Endodermal cell (in vitro differentiated cells): Measurements from ENCODE around the gene PRKCE. TPM values are rescaled to one million over a fixed set of nuclear protein-coding genes. Genes with fewer than 3 reads are reported as not detected.

Source experiments
- DNase-seq: peaks from one replicate; pipeline ENCODE4 v3.0.0-alpha.2; 2017
- H3K27ac ChIP-seq: 2 replicates; pipeline ENCODE4 v1.5.1; 2013; ENCODE audit warnings: mild to moderate bottlenecking, low read depth, low read length, moderate library complexity
- H3K27me3 ChIP-seq: 2 replicates; pipeline ENCODE4 v1.6.1; 2013; ENCODE audit warnings: mild to moderate bottlenecking, low read length, moderate library complexity; ENCODE audit not compliant: insufficient read depth, control insufficient read depth, poor library complexity, severe bottlenecking
- H3K36me3 ChIP-seq: 2 replicates; pipeline ENCODE4 v1.7.0; 2013; ENCODE audit warnings: mild to moderate bottlenecking, low read length, moderate library complexity; ENCODE audit not compliant: control insufficient read depth, insufficient read depth
- H3K4me1 ChIP-seq: one replicate; pipeline ENCODE4 v1.7.0; 2013; ENCODE audit warnings: low read length; ENCODE audit not compliant: control insufficient read depth, insufficient read depth
- H3K4me3 ChIP-seq: 2 replicates; pipeline ENCODE4 v1.5.1; 2013; ENCODE audit warnings: mild to moderate bottlenecking, low read length, moderate library complexity
- H3K9ac ChIP-seq: 2 replicates; pipeline ENCODE4 v1.6.1; 2013; ENCODE audit warnings: mild to moderate bottlenecking, low read length, moderate library complexity; ENCODE audit not compliant: poor library complexity, severe bottlenecking; ENCODE audit errors: extremely low read depth
- H3K9me3 ChIP-seq: 2 replicates; pipeline ENCODE4 v1.6.1; 2013; ENCODE audit warnings: mild to moderate bottlenecking, low read length, moderate library complexity; ENCODE audit not compliant: control insufficient read depth
- H3K27ac Mint-ChIP-seq: 2 replicates; pipeline ENCODE4 v1.8.0; 2020; ENCODE audit warnings: mixed read lengths
- H3K27me3 Mint-ChIP-seq: 2 replicates; pipeline ENCODE4 v1.8.0; 2021; ENCODE audit warnings: mild to moderate bottlenecking, mixed read lengths; ENCODE audit not compliant: insufficient read depth
- H3K36me3 Mint-ChIP-seq: 2 replicates; pipeline ENCODE4 v1.8.0; 2020; ENCODE audit warnings: low read depth, mixed read lengths
- H3K4me1 Mint-ChIP-seq: 2 replicates; pipeline ENCODE4 v1.8.0; 2020; ENCODE audit warnings: mixed read lengths
- H3K4me3 Mint-ChIP-seq: 2 replicates; pipeline ENCODE4 v1.8.0; 2020; ENCODE audit warnings: mild to moderate bottlenecking, moderate library complexity, mixed read lengths
- H3K9me3 Mint-ChIP-seq: 2 replicates; pipeline ENCODE4 v1.8.0; 2020; ENCODE audit warnings: mild to moderate bottlenecking, mixed read lengths
- CTCF ChIP-seq: fragments of 200-600 bp; sonication (generic); conservative IDR thresholded peaks from 2 replicates; pipeline ENCODE4 v1.5.0; 2021; ENCODE audit warnings: antibody characterized with exemption, mild to moderate bottlenecking
- WGBS, 2 experiments: methylation state at CpG; one replicate each; pipeline versions ENCODE4 v1.1.5 to v1.1.7; 2013; ENCODE audit warnings: missing lambda C conversion rate in 2 of 2, mixed read lengths in 1 of 2; ENCODE audit not compliant: insufficient coverage in 1 of 2, insufficient read length in 1 of 2; 5-methylcytosine and 5-hydroxymethylcytosine counted together
- total RNA-seq, 2 donors: library from RNA; stranded (reverse); fragmentation: NEBNext Ultra II Directional in 1 of 2; extraction: Animal tissue kit (Norgen Biotek cat#: 25700) in 1 of 2; gene quantifications; 2 replicates in 1 of 2; 3 replicates in 1 of 2; pipeline ENCODE4 v1.2.1, GENCODE V29; 2021

PRKCE gene
- total RNA-seq, 2 donors from 2014 or later: 1.4 to 1.7 TPM

- Mint-ChIP-seq H3K4me3 (no peak overlapping the region), H3K9me3 (no peaks in the 10 kb centered on the region), H3K4me1 (no peaks in the 10 kb centered on the region), H3K27ac (no peak overlapping the region), H3K27me3 (no peaks in the 10 kb centered on the region), H3K36me3 (no peaks in the 10 kb centered on the region)
- H3K4me3 ChIP-seq: no peak overlapping the region
- H3K9ac ChIP-seq: no peak overlapping the region
- 94% methylated on average over 2 of the region's 2 CpGs for WGBS, 2 experiments
- H3K4me1 ChIP-seq: no peaks in the 10 kb centered on the region
- H3K9me3 ChIP-seq: no peaks in the 10 kb centered on the region
- no peak for DNase-seq
- no peaks in the 10 kb centered on the region for H3K36me3 ChIP-seq
- H3K27ac ChIP-seq: no peak overlapping the region
- H3K27me3 ChIP-seq: no peaks in the 10 kb centered on the region
- TF ChIP-seq CTCF: no peak
Observed at GRCh38 chr2:45987856-45988255, 336.4 kb downstream of the PRKCE start.

GRCh38 chr2:45988879-45989278, 337.4 kb downstream of the PRKCE start:
- no peaks in the 10 kb centered on the region for H3K4me1 ChIP-seq
- no peaks in the 10 kb centered on the region for H3K27me3 ChIP-seq
- H3K4me3 ChIP-seq: no peak overlapping the region
- no peak overlapping the region for H3K27ac ChIP-seq
- Mint-ChIP-seq H3K9me3 (no peaks in the 10 kb centered on the region), H3K4me1 (peaks cover 2% of the 10 kb centered on the region), H3K27ac (no peak overlapping the region), H3K4me3 (no peak overlapping the region), H3K27me3 (no peaks in the 10 kb centered on the region), H3K36me3 (no peaks in the 10 kb centered on the region)
- H3K9me3 ChIP-seq: no peaks in the 10 kb centered on the region
- 85 to 92% methylated on average over 3 to 7 of the region's 7 CpGs for WGBS, 2 experiments
- DNase-seq: no peak
- H3K9ac ChIP-seq: no peak overlapping the region
- no peak for TF ChIP-seq CTCF
- H3K36me3 ChIP-seq: no peaks in the 10 kb centered on the region

- H3K4me1 Mint-ChIP-seq: peaks cover 2% of the 10 kb centered on the region
- no peaks in the 10 kb centered on the region for H3K4me1 ChIP-seq
- no peaks in the 10 kb centered on the region for H3K27me3 Mint-ChIP-seq
- H3K36me3 Mint-ChIP-seq: no peaks in the 10 kb centered on the region
- no peaks in the 10 kb centered on the region for H3K36me3 ChIP-seq
- no peak for TF ChIP-seq CTCF
- no peak overlapping the region for H3K27ac ChIP-seq
- no peak for DNase-seq
- H3K27me3 ChIP-seq: no peaks in the 10 kb centered on the region
- H3K9me3 Mint-ChIP-seq: no peaks in the 10 kb centered on the region
- H3K9ac ChIP-seq: no peak overlapping the region
- no peak overlapping the region for H3K27ac Mint-ChIP-seq
- H3K9me3 ChIP-seq: no peaks in the 10 kb centered on the region
- no peak overlapping the region for H3K4me3 ChIP-seq
- WGBS, 2 experiments: 93 to 98% methylated on average over 6 of the region's 6 CpGs
- no peak overlapping the region for H3K4me3 Mint-ChIP-seq
Observed at GRCh38 chr2:45990131-45990530, 338.7 kb downstream of the PRKCE start.
